ENCODE data around the gene SLC22A13. TPM values are rescaled to one million over a fixed set of nuclear protein-coding genes. Genes with fewer than 3 reads are reported as not detected.

Gene SLC22A13
- total and polyA plus RNA-seq, 10 donors: 0.05 to 1.6 (median 0.51) TPM; not detected in 1

DNA sequence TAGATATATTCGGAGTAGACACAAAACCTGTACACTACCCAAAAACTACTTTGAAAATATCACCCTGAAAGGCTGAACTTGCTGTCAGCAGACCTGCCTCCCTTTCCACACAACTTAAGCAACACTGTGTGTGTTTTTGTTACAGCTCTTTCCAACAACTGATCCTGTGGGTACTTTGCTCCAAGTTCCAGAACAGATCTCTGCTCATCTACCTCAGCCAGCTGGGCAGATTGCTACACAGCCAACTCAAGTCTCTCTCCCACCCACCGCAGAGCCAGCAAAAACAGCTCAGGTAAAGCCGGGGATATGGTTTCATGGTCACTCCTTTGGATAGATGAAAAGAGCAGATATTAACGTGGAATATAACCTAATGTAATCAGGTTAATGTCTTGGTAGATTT is 19.7 kb upstream of the SLC22A13 start:
- TF ChIP-seq CTCF (IDR thresholded peaks at IDR 0.05 in 8 of 11, conservative IDR thresholded peaks at IDR 0.05 in 3 of 11): no peak
- no peak for TF ChIP-seq POLR2A (IDR thresholded peaks at IDR 0.05)
- no peak for TF ChIP-seq POLR2AphosphoS5 (IDR thresholded peaks at IDR 0.05)
- H3K36me3 ChIP-seq: peaks cover 5 to 92% (median 49%) of the 10 kb centered on the region in 6 donors

DNA sequence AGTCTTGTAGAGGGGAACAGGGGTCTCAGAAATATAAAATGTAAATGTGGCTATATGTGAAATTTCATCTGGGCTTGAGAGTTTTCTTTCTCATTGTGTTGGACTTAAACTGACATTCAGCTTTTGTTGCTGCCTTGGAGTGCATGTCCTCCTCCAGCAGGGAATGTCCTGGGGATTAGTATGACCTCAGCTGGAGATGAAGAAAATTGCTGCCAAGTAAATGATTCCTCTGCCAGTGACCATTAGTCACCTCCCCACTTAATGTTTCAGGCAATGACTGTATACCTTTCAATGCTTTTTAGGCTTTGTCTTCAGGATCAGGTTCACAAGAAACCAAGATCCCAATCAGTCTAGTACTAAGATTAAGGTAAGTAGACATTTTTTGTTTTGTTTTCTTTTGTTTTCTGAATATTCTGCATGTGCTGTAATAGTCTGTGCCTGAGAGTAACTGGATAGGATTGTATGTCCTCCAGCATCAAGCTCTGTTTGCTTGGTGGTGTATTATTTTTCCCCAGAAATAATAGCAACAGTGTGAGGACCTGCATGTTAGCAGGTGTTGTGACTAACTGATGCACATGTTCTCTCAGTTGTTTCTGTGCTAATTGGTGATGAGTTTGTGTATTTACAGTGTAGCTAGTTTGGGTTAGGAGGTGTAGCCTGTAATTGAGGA is 18.1 kb upstream of the SLC22A13 start:
- TF ChIP-seq CTCF (IDR thresholded peaks at IDR 0.05 in 8 of 11, conservative IDR thresholded peaks at IDR 0.05 in 3 of 11): no peak
- no peak for TF ChIP-seq POLR2AphosphoS5 (IDR thresholded peaks at IDR 0.05)
- TF ChIP-seq POLR2A (IDR thresholded peaks at IDR 0.05): no peak
- H3K27me3 ChIP-seq (replicated peaks in 1 of 7): no peaks in the 10 kb centered on the region
- no peak overlapping the region for H3K27ac ChIP-seq
- no peaks in the 10 kb centered on the region for H3K4me1 ChIP-seq
- no peaks in the 10 kb centered on the region for H3K9me3 ChIP-seq
- DNase-seq: no peak
- no peak overlapping the region for H3K4me3 ChIP-seq
- intact Hi-C loops (cut with DNase I; ENCODE audit: low total_unique reads): loop anchor here (10.0 kb wide), 1 partner anchor 103 kb away; no protein-coding TSS in a partner anchor
- peaks cover 5 to 92% (median 57%) of the 10 kb centered on the region in 6 donors for H3K36me3 ChIP-seq

More for the DNA sequence above, 19.7 kb upstream of the SLC22A13 start:
- no peaks in the 10 kb centered on the region for H3K27me3 ChIP-seq (replicated peaks in 1 of 7)
- no peaks in the 10 kb centered on the region for H3K4me1 ChIP-seq
- 96 to 98% (median 97%) methylated on average over 4 of the region's 4 CpGs for whole genome bisulfite sequencing, 5 donors
- DNase-seq: no peak
- H3K9me3 ChIP-seq: no peaks in the 10 kb centered on the region
- H3K4me3 ChIP-seq: no peak overlapping the region
- intact Hi-C loops (cut with DNase I; ENCODE audit: low total_unique reads): loop anchor here (10.0 kb wide), 1 partner anchor 101 kb away; no protein-coding TSS in a partner anchor
- no peak overlapping the region for H3K27ac ChIP-seq

DNA sequence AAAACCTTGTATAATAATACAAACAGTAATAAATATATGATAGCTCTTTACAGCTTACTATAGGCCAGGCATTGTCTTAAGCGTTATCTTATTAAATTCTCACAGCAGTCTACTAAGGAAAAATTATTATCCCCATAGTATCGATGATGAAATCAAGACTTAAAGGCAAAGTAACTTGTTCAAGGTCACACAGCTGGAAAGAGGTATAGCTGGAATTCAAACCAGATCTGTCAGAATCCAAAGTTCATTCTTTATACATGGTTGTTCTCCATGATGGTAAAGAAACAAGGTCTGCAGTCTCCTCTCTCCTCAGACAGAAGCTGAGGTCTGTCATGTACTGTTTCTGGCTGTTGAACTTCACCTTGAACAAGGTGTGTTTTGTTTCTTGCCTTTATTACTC is 15.4 kb upstream of the SLC22A13 start:
- TF ChIP-seq POLR2A (IDR thresholded peaks at IDR 0.05) (no peak), CTCF (IDR thresholded peaks at IDR 0.05 in 8 of 11, conservative IDR thresholded peaks at IDR 0.05 in 3 of 11) (no peak), POLR2AphosphoS5 (IDR thresholded peaks at IDR 0.05) (no peak)
- Histone ChIP-seq H3K27ac (no peak overlapping the region), H3K4me1 (no peaks in the 10 kb centered on the region), H3K9me3 (no peaks in the 10 kb centered on the region), H3K27me3 (replicated peaks in 1 of 7) (no peaks in the 10 kb centered on the region), H3K36me3 (peaks cover 5 to 100% (median 72%) of the 10 kb centered on the region in 6 donors), H3K4me3 (no peak overlapping the region)
- no peak for DNase-seq
- intact Hi-C loops (cut with DNase I; ENCODE audit: low total_unique reads): no loop called here
- 94 to 99% (median 98%) methylated on average over 2 of the region's 2 CpGs for WGBS, 5 donors

- Histone ChIP-seq H3K4me1 (no peaks in the 10 kb centered on the region), H3K27ac (no peak overlapping the region), H3K36me3 (peaks cover 1 to 99% (median 66%) of the 10 kb centered on the region in 6 donors), H3K4me3 (no peak overlapping the region), H3K9me3 (no peaks in the 10 kb centered on the region), H3K27me3 (replicated peaks in 1 of 7) (no peaks in the 10 kb centered on the region)
- DNase-seq: no peak
- intact Hi-C loops (cut with DNase I; ENCODE audit: low total_unique reads): no loop called here
- 89 to 99% (median 98%) methylated on average over 4 of the region's 4 CpGs for WGBS, 5 donors
- TF ChIP-seq POLR2A (IDR thresholded peaks at IDR 0.05) (no peak), CTCF (IDR thresholded peaks at IDR 0.05 in 8 of 11, conservative IDR thresholded peaks at IDR 0.05 in 3 of 11) (no peak), POLR2AphosphoS5 (IDR thresholded peaks at IDR 0.05) (no peak)
Measured at GRCh38 chr3:38251197-38251596, 14.4 kb upstream of the SLC22A13 start.
